Measurements from ENCODE around the gene TMEM8B. TPM values are rescaled to one million over a fixed set of nuclear protein-coding genes. Genes with fewer than 3 reads are reported as not detected.

The TMEM8B gene
- total RNA-seq, 1 experiment from 2014 or later = 2.4 TPM

- CTCF ChIA-PET = no interaction called here
- H3K4me3 ChIP-seq (ENCODE audit: low read length) = peak overlapping the region; percentile 86
- H3K27me3 ChIP-seq (ENCODE audit: low read length) = no peaks in the 10 kb centered on the region
- no peaks in the 10 kb centered on the region for H3K36me3 ChIP-seq (ENCODE audit: low read depth, low read length)
- no peak overlapping the region for H3K27ac ChIP-seq (ENCODE audit: low read length)
- no peaks in the 10 kb centered on the region for H3K9me3 ChIP-seq (ENCODE audit: low read length)
- H3K4me1 ChIP-seq (ENCODE audit: insufficient read depth, low read length) = peaks cover 34% of the 10 kb centered on the region
- H2AFZ ChIP-seq (ENCODE audit: low read length) = peak overlapping the region; percentile 97
- intact Hi-C loops (cut with micrococcal nuclease) = loop anchor here (10.0 kb wide), 1 partner anchor 55 kb away; no protein-coding TSS in a partner anchor
- TF ChIP-seq CTCF (conservative IDR thresholded peaks at IDR 0.05; ENCODE audit: low read depth, low read length) (no peak), EZH2phosphoT487 (IDR thresholded peaks at IDR 0.05; ENCODE audit: borderline replicate concordance, low read length) (no peak), EZH2 (IDR thresholded peaks at IDR 0.05; ENCODE audit: low read length, unreplicated experiment) (no peak)
- DNase-seq (no peak), ATAC-seq (no peak)
- peak overlapping the region; percentile 62; the same call in 1 of the 2 replicates for H3K9ac ChIP-seq (ENCODE audit: low read length)
- POLR2A ChIA-PET (ENCODE audit: unreplicated experiment) = no interaction called here
- H3F3A ChIP-seq (ENCODE audit: low read length, unreplicated experiment) = no peaks in the 10 kb centered on the region
- peak overlapping the region; percentile 96 for H3K4me2 ChIP-seq (ENCODE audit: low read length)
- no TSS peak for BruUV-seq (replicated peaks)
- no peaks in the 10 kb centered on the region for H4K20me1 ChIP-seq (ENCODE audit: low read length)
- no peaks in the 10 kb centered on the region for H3K79me2 ChIP-seq (ENCODE audit: low read length)
- H3K9me2 ChIP-seq (replicated peaks; ENCODE audit: low read length) = no peaks in the 10 kb centered on the region
Observed at GRCh38 chr9:35829764-35830096, 702 bp downstream of the TMEM8B start.

GRCh38 chr9:35831040-35831439, 2.0 kb downstream of the TMEM8B start:
- Histone ChIP-seq H3K36me3 (ENCODE audit: low read depth, low read length) (no peaks in the 10 kb centered on the region), H3K9me2 (replicated peaks; ENCODE audit: low read length) (no peaks in the 10 kb centered on the region), H3K4me3 (ENCODE audit: low read length) (no peak overlapping the region), H3F3A (ENCODE audit: low read length, unreplicated experiment) (no peaks in the 10 kb centered on the region), H4K20me1 (ENCODE audit: low read length) (no peaks in the 10 kb centered on the region), H3K4me2 (ENCODE audit: low read length) (no peak overlapping the region), H3K79me2 (ENCODE audit: low read length) (no peaks in the 10 kb centered on the region), H3K9ac (ENCODE audit: low read length) (no peak overlapping the region), H3K4me1 (ENCODE audit: insufficient read depth, low read length) (peaks cover 40% of the 10 kb centered on the region), H3K27ac (ENCODE audit: low read length) (no peak overlapping the region), H3K9me3 (ENCODE audit: low read length) (no peaks in the 10 kb centered on the region), H2AFZ (ENCODE audit: low read length) (no peak overlapping the region), H3K27me3 (ENCODE audit: low read length) (no peaks in the 10 kb centered on the region)
- ChIA-PET POLR2A (ENCODE audit: unreplicated experiment) (no interaction called here), CTCF (no interaction called here)
- TF ChIP-seq EZH2phosphoT487 (IDR thresholded peaks at IDR 0.05; ENCODE audit: borderline replicate concordance, low read length) (no peak), CTCF (conservative IDR thresholded peaks at IDR 0.05; ENCODE audit: low read depth, low read length) (no peak), EZH2 (IDR thresholded peaks at IDR 0.05; ENCODE audit: low read length, unreplicated experiment) (no peak)
- DNase-seq = no peak
- intact Hi-C loops (cut with micrococcal nuclease) = no loop called here
- no peak for ATAC-seq
- no TSS peak for BruUV-seq (replicated peaks)

GRCh38 chr9:35832814-35833213, 3.8 kb downstream of the TMEM8B start:
- intact Hi-C loops (cut with micrococcal nuclease) = no loop called here
- Histone ChIP-seq H3K27ac (ENCODE audit: low read length) (peak overlapping the region; percentile 90), H3K4me1 (ENCODE audit: insufficient read depth, low read length) (peaks cover 40% of the 10 kb centered on the region), H3K27me3 (ENCODE audit: low read length) (no peaks in the 10 kb centered on the region), H3K36me3 (ENCODE audit: low read depth, low read length) (no peaks in the 10 kb centered on the region), H2AFZ (ENCODE audit: low read length) (0 out of 2 replicates have a peak overlapping the region, but pooled peaks have one; percentile 43), H3K9me2 (replicated peaks; ENCODE audit: low read length) (no peaks in the 10 kb centered on the region), H3K4me2 (ENCODE audit: low read length) (peak overlapping the region; percentile 76), H3K79me2 (ENCODE audit: low read length) (no peaks in the 10 kb centered on the region), H3K9me3 (ENCODE audit: low read length) (no peaks in the 10 kb centered on the region), H3F3A (ENCODE audit: low read length, unreplicated experiment) (no peaks in the 10 kb centered on the region), H3K9ac (ENCODE audit: low read length) (no peak overlapping the region), H3K4me3 (ENCODE audit: low read length) (no peak overlapping the region), H4K20me1 (ENCODE audit: low read length) (no peaks in the 10 kb centered on the region)
- DNase-seq (peak; percentile 28), ATAC-seq (no peak)
- POLR2A ChIA-PET (ENCODE audit: unreplicated experiment) = no interaction called here
- TF ChIP-seq EZH2phosphoT487 (IDR thresholded peaks at IDR 0.05; ENCODE audit: borderline replicate concordance, low read length) = no peak
- TF ChIP-seq EZH2 (IDR thresholded peaks at IDR 0.05; ENCODE audit: low read length, unreplicated experiment) = no peak
- no peak for TF ChIP-seq CTCF (conservative IDR thresholded peaks at IDR 0.05; ENCODE audit: low read depth, low read length)
- TSS peak; percentile 29 for BruUV-seq (replicated peaks)
- CTCF ChIA-PET = interaction anchor here (0.5 to 1.4 kb wide), 2 partner anchors 10 to 43 kb away, joined by 3 to 4 read pairs; no protein-coding TSS in a partner anchor

Data from PC-3 (cell line).